Pulmonary artery endothelial cell (primary cell): ENCODE measurements around the gene SYP. TPM values are rescaled to one million over a fixed set of nuclear protein-coding genes. Genes with fewer than 3 reads are reported as not detected.
"Not testable (repeated sequence)": the region's sequence is repeated elsewhere in the genome, so short reads cannot be mapped to it uniquely, and the experiment has no call there.

Experiments
- DNase-seq: peaks from one replicate; pipeline ENCODE4 v3.0.0-alpha.2; 2011; ENCODE audit warnings: low read depth, low spot score
- total RNA-seq: library from RNA; depleted of rRNA; stranded (reverse); fragments of >200 nt; gene quantifications from 2 replicates; pipeline ENCODE4 v1.2.3, GENCODE V29; 2014

The SYP gene
- total RNA-seq, 1 donor from 2014 or later, result 0.13 TPM

DNA sequence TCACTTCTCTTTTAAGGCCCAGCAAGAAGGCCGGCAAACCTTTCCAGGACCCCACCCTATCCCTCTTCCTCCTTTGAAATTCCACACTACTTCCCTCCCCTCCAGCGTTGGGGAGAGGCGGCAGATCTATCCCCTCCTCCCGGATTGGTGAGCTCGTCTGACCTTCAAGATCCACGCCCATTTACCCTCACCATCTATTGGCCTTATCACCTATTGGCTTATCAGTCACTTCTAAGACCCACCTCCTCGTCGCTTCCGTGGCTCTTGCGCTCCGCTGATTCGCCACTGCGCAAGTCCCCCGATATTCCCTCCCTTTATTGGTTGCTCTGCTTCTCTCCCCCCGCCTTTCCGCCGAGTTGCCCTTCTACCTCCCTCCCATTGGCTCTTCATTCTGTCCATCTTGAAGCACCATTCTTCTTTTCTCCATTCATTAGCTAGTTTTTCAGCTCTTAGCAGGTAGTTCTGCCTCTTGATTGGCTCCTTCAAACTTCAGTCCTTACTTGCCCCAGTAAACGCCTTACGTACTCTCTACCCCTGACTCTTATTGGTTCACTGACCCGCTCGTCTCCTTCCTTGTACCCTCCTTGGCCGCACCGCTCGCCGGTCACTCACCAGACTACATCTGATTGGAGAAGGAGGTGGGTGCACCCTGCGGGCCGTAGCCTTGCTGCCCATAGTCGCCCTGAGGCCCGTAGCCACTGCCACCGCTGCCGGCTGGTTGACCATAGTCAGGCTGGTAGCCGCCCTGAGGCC lies 9.0 kb downstream of the SYP start:
- peak; percentile 98 for DNase-seq

DNA sequence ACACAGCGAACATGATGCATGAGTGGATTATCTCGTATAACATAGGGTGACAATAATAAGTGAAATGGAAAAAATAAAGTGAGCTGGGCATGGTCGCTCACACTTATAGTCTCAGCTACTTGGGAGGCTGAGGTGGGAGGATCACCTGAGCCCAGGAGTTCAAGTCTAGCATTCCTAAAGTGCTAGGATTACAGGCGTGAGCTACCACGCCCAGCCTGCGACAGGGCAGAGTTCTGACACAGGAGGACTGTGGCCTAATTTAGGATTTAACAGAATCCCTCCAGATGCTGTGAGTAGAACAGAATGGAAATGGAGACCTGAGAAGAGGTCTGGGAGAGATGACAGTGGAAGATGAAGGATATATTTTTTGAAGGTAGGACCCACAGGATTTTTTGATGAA lies 10.4 kb downstream of the SYP start:
- DNase-seq, result no peak

DNA sequence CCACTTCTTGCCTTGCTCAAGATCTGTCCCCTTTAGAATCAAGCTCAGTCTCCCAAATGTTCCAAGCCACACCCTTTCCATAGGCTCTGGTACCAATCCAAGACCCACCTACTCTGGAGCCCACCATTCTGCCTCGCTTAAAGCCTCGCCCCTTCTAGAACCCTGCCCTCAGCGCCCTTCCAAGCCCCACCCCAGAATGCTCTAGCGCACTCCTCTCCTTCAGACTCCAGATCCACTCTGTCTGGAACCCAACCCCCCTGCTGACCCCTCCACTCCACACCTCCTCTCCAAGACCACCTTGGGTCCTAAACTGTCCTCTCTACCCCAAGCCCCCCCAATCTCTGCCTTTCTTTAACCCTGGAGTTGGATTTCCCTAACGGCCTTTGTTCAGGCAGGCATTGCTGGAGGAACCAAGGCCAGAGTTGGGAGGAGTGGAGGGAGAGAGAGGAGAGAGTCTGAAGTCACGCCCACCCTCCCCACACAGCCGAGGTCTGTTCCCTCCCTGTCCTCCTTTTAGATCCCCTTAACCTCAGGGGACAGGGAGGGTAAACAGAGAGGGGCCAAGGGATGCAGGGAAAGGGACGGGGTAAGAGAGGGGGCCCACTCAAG lies 11.4 kb downstream of the SYP start:
- DNase-seq, result no peak

DNA sequence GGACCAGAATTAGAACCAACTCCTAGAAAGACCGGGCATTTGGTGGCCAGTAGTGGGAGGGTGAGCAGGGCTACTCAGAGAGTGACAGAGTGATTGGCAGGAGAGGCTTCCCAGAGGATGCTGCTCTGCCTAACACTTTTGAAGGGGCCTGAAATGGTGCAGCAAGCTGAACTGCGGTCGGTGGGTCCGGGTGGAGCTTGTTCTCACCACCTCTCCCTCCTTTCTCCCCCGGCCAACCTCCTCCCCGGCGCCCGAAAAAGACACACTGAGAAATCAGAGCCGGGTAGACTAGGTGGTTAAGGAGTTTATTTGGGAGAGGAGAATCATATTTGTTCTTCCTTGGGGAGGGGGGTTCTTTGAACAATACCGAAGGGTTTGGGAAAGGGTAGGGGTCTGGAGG lies 12.5 kb downstream of the SYP start:
- no peak for DNase-seq

DNA sequence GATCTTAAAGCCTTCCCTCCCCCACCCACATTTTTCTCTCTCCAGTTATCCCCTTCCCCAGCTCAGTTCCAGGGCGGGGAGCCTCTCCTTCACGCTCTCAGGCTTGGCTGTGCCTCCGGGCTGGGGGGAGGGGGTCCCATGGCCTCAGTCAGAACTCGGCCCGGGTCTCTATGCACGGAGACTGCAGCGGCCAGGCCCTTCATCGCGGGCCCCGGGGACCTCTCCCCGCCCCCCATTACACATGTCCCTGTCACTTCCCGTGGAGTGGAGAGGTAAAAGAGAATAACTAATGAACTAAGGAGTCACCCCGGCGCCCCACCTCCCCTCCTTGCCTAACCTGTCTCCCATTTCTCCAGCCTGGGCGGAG lies 13.0 kb downstream of the SYP start:
- no peak for DNase-seq

DNA sequence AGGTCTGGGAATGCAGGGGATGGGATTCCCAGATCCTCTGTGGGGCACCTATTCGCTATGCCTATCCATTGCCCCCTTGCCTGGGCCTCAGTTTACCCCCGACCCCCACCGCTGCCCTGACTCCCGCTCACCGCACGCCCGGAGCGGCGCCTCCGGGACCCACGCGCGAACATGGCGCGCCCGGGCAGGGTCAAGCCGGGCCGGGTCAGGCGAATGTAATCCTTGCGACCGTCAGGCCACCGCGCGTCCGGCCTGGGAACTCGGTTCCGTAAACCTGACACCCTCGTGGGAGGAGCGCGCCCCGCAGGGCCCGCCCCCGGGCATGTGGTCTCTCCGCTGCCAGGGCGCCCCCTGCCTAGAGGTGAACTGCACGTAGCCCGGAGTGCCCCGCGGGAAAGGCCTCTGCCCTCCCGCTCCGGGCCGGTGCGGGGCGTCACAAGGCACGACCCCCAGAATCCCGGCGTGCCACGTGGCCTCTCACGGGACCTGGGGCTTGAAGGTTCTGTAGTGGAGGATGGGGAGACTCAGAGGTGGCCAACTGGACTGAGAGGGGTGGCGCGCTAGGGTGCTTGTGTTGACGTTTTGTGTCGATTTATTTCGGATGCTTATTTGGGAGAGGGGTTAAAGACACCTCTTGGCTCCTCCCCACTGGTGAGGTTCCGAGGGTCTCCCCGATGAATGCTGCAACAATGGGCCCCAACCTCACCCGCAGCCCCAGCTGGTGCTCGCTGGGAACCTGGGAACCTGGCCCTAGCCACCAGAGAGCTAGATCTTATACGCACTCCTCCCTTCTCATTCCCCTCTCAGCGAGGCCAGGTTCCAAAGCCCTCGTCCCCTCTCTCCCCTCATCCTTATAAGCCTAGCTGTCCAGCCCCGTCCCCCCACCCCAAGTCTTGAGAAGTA lies 13.6 kb downstream of the SYP start, which contains the start of gene PRICKLE3:
TSS of gene PRICKLE3 (minus strand) at position 249 of the 903 bp plus-strand sequence. CDS start at position 173, 76 bp downstream.
- DNase-seq, result no peak

DNA sequence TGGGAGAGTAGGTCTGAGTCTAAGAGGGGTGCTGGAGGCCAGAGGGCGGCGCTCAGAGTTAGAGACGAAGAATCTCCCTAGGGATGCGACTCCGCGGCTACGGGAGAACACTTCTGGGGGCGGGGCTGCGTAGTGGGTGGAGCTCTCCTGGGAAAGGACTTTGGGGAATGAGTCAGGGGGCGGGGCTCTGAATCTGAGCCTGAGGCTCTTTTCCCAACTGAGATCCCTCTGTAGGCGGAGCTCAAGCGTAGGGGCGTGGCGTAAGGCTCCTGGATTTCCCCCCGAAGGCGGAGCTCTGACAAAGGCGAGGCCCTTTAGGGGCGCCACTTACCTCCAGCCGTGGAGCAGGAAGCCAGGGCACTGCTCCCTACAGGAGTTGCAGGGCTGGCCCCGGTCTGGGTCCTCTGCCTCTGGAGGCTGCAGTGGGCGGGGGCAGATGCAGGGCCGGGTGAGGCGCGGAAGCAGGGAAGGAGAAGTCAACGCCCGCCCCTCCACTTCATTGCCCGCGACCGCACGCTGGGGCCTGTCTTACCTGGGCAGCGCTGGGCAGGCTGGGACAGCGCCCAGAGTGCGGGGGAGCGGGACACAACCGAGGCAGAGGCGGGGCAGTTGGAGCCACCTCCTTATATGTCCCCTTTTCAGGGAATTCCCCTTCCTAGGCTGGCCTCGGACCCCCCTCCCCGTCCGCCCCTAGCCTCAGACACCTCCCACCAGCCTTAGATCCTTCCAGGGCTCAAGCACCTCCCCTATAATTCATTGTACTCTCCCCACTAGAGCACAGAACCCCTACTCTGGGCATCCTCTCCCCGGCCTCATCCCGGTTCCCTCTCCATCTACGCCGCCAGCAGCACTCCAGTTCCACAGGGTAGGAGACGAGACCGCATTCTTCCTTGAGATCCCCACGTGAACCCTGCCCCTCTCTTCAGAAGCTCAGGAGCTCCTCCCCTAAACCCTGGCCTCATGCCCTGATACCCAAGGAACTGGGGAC lies 15.4 kb downstream of the SYP start:
- no peak for DNase-seq

DNA sequence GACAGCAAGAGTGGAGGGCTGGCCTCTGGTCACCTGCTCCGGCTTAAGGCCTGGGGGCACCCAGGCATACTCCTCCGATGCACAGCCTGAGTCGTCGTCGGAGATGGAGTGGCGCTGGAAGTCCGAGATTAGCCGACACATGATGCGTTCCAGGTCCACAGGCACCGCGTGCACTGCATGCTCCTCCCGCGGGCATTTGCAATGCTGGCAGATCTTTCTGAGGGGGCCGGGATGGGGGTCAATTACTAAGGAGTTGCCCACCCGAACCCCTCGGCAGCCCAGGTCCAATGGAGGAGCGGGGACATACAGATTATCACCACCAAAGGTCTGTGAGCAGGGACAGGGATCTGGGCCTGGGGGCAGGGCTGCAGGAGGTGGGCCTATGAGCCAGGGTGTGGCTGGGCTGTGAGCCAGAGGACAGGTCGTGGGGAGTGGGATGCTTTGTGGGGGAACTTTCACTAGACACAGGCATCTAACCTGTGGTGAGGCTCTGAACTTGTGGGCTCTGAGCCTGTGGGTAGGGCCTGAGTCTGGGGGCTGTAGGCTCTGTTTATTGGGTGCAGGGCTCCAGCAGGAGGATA lies 16.2 kb downstream of the SYP start:
- DNase-seq, result no peak

DNA sequence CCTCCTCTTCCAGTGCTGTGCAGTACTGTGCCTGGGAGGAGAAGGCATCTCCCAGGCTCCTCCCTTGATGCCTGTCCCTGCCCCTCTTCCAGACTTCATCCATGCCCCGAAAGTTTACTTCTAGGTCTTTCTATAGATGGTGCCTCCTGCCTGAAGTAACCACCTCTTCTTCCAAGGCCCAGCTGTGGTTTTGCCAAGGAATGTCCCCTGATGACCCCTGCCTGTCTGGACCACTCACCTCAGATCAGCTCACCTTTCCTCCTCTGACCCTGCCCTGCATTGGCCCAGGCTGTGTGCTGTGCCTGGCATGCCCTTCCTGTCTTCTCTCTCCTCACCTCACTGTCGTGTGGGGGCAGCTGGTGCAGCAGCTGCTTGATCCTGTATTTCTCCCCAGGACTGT lies 20.6 kb downstream of the SYP start:
- DNase-seq, result no peak

DNA sequence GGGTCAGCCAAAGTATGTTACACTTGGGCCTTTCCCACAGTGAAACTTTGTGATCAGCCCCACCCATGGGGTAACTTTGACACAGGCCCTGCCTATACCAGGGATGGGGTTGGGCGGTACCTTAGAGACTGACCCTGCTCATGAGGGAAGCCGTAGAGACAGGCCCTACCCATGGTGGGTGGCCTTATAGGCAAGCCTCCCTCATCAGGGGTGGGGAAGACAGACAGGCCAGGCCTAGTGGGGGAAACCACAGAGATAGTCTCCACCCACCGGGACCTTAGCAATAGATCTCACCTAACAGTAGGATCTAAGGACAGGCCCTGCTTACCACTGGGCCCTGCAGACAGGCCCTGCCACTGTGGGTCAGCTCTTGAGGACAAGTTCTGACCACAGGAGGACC lies 21.5 kb downstream of the SYP start:
- DNase-seq, result no peak

DNA sequence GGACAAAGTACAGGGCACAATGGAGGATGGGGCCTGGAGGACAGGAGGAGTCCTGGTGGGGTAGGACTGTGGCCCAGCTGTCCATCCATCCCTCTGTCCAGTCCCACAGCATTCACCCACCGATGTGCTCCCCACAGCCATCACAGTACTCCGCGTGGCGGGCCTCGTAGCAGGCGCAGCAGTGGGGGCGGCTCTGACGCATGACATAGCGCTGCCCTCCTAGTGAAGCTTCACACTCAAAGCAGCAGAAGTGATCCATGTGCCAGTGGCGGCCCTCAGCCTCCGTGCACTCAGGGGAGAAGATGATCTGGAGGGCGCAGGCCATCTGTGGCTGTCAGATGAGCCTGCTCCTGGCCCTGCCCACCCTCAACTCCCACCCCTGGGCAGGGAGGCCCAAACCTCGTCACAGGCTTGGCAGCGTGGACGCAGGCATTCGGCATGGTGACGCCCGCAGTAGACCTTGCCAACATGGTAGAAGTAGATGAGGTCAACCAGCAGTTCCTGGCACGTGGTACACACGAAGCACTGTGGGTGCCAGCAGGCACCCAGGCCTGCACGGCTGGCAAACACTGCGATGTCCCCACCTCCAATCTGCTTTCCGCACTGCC lies 22.0 kb downstream of the SYP start:
- DNase-seq, result no peak

DNA sequence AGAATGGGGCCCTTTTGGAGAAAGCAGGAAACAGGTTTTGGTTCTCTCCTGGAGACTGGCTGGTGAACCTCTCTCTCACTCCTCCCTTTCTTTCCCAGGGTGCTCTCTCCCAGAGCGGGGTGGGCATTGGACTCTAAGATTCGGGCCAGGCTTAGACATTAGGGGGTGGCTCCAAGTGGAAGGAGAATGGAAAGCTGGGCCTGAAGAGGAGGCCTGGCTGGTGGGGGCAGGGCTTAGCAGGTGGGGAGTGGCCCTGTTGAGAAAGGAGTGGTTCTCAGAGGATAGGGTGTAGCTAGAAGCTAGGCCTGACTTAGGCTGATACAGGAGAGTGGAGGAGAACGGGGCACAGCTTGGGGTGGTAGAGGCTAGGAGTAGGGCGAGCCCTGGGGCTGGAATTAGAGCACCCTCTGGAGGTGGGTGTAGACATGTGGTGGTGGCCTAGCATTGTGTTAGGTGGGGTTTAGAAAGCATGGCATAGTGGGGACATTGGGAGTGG lies 22.6 kb downstream of the SYP start:
- no peak for DNase-seq

DNA sequence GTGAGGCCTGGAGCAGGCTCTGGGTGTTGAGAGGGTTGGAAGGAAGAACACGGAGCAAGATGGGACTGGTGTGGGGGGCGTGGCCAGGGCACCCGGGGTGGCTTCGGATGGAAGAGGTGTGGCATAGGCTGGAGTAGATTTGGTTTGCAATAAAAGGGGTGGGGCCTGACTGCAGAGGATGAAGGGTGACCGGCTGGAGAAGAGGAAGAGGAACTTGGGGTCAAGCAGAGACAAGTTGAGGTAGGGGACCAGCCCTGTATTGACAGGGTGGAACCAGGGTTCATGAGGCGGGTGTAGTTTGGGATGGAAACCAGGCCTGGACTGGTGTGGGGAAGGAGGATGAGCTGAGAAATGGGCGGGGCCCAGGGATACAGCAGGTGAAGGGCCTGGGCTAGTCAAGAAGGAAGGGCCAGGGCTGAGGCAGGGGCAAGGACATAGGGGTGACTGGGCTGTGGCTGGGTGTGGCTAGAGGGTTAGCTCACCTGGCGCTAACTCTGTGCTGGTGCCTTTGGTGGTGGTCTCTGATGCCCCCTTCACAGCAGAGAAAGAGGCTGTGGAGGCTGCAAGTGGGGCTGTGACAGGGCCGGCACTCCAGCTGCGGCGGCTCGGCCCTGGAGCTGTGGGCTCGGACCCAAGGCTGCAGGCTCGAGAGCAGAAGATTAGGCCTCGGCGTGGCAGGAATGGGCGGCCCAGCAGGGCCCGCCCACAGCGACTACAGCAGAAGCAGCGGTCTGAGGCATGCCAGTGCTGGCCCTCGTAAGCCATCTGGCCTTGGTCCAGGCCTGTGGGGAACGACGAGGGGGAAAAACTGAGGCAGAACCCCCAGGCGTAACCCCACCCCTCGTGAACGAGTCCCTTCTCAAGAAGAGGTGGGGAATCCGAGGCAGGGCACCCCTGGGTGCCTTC lies 23.3 kb downstream of the SYP start:
- DNase-seq, result no peak

DNA sequence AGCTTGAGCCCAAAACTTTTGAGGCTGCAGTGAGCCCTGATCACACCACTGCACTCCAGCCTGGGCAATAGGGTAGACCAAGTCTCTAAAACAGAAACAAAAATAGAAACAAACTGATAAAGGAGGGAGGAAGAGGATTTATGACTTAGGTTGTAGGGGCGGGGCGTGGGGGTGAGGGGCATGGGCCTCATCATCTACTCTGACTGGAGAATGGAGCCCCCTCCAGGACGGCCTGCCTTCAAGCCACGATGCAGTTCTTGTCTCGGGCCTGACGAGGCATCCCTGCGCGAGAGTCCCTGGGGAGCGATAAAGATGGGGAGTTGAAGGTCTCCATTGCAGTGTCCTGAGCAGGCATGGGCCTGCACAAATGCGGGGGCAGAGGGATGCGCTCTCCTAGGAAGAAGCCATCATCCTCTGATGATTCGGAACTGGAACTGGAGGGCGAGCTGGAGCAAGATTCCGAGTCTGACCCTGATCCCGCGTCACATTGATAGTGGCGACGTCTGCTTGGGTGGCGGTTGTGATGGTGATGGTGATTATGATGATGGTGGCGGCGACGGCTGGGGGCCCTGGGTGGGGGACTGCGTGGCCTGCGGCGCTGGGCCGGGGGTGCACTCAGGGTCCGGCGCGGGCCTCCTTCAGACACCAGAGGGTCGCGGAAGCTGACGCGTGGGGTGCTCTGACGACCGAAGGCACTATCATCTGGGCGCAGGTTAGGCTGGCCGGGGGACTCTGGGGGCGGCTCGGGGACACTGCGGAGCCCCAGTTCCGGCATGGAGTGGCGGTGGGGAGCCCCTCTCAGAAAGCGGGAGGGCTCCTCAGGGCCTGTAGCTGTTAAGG lies 24.3 kb downstream of the SYP start:
- no peak for DNase-seq

DNA sequence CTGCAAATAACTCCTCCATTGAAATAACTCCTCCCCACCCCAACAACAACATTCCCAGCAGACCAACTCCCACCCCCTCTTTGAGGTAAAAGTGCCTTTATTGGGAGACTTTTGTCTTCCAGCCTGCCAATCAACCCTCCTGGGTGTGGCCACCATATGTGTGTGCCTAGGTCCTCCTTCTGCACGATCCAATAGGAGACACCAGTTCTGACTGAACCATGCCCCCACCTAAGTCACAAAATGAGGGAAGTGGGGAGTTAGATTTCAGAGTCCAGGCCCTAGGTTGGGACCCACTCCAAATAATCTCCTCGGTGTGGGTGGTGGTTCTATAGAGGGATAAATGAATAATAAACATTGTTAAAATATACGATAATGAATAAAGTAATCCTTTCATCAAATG lies 25.3 kb downstream of the SYP start:
- no peak for DNase-seq

DNA sequence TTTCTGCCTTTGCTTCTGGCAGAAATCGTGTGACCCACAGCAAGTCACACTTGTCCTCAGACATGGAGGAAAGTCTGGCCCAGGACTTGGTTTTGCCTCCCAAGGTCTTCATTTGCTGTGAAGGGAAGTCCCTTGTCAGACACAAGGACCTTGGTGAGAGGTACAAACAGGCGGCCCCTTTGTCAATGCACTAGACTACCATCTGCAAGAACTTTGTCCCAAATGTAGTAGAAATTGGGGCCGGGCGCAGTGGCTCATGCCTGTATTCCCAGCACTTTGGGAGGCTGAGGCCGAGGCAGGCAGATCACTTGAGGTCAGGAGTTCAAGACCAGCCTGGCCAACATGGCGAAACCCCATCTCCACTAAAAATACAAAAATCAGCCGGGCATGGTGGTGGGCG lies 26.4 kb downstream of the SYP start:
- DNase-seq, result not testable (repeated sequence)

DNA sequence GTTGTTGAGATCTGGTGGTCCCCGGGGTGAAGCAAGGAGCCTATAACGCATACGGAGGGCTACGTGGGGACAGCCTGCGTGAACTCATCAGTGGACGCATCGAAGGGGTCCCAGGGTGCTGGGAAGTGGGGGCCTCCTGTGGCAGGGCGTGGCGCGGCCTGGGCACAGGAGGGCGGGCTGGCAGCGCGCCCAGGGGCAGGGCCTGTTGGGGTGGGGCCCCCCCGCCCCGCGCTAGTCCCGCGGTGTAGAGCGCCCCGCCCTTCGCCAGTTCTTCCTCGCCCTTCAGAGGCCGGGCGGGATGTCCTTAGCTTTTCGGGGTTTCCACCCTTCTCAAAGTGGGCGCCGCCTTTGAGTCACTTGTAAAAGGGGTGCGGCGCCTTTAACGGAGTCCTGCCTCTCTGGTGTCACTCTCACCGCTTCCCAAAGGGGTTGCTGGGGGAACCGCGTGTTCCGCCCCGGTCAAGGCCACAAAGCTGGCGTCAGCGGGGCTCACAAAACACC lies 27.7 kb downstream of the SYP start:
- DNase-seq, result no peak

DNA sequence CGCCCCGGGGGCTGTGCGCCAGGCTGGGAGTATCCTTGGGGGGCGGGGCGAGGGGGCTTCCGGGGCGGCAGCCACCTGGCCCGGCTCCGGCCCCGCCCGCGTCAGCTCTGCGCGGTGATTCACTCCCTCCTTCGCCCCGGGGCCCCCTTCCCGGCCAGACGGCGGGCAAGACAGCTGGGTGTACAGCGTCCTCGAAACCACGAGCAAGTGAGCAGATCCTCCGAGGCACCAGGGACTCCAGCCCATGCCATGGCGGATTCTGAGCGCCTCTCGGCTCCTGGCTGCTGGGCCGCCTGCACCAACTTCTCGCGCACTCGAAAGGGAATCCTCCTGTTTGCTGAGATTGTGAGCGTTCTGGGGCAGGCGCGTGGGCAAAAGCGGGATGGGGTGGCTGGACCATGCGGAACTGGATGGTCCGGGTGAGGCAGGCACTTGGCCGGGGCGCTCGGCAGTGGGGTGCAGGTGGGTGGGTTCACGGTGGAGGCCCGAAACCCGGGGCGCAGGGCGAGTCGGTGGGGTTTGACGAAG lies 28.2 kb downstream of the SYP start, which contains the start of gene PLP2:
TSS of gene PLP2 (plus strand) at position 147 of the 528 bp plus-strand sequence. CDS start at position 250, 103 bp downstream.
- no peak for DNase-seq
